GM12878 (cell line): ENCODE results near the gene TULP4. TPM values are rescaled to one million over a fixed set of nuclear protein-coding genes. Genes with fewer than 3 reads are reported as not detected.

ENCODE experiments used
- ATAC-seq: fragments of 200-7000 bp; cut with Tn5 transposase; 3 replicates; pipeline ENCODE4 v1.9.1; 2020; ENCODE audit warnings: mild to moderate bottlenecking, moderate library complexity
- BruUV-seq: library from RNA; stranded (reverse); fragments of 400-500 nt; replicated peaks from 2 replicates; lab custom pipeline; 2021; lab: Mats Ljungman, UMichigan
- CTCF ChIA-PET: fragments of 300-600 bp; sonication (Branson Sonifier 250); formaldehyde crosslinking; extraction: SDS; loops from one replicate; lab custom pipeline; 2021; ENCODE audit warnings: inconsistent platforms; lab: Yijun Ruan, JAX
- POLR2A ChIA-PET: fragments of 350-600 bp; formaldehyde crosslinking; extraction: SDS; loops from one replicate; lab custom pipeline; 2021; ENCODE audit warnings: inconsistent platforms; lab: Charles Lee
- RAD21 ChIA-PET: fragments of 300-600 bp; sonication (Branson Sonifier 250); formaldehyde crosslinking; loops from one replicate; lab custom pipeline; 2023; ENCODE audit warnings: antibody characterized with exemption; ENCODE audit not compliant: unreplicated experiment; lab: Charles Lee
- SMC1A ChIA-PET: fragments of 300-600 bp; sonication (Branson Sonifier 250); formaldehyde crosslinking; loops from one replicate; lab custom pipeline; 2023; ENCODE audit not compliant: unreplicated experiment, uncharacterized antibody; lab: Charles Lee
- DNase-seq: peaks from one replicate; pipeline ENCODE4 v3.0.0-alpha.2; 2011; ENCODE audit warnings: low read depth, low spot score
- FAIRE-seq: peaks from 3 replicates; lab custom pipeline; 2011; peaks lifted over from hg19 to GRCh38; lab: Jason Lieb, UNC
- H2AFZ ChIP-seq: 2 replicates; pipeline ENCODE4 v1.6.0; 2011; ENCODE audit warnings: low read depth, low read length, control low read depth; ENCODE audit not compliant: control insufficient read depth
- H3K27ac ChIP-seq: 2 replicates; pipeline ENCODE4 v1.5.1; 2011; ENCODE audit warnings: control low read depth; ENCODE audit not compliant: control insufficient read depth, insufficient read depth
- H3K27me3 ChIP-seq, 2 experiments: replicated peaks in 1 of 2; 2 replicates each; pipeline versions ENCODE4 v1.6.0 to v1.6.1; 2011; ENCODE audit warnings: low read length in 1 of 2; ENCODE audit not compliant: control insufficient read depth in 2 of 2, insufficient read depth in 2 of 2
- H3K36me3 ChIP-seq, 2 experiments: 2 replicates each; pipeline ENCODE4 v1.5.1; 2011; ENCODE audit warnings: low read length in 1 of 2; ENCODE audit not compliant: control insufficient read depth in 2 of 2, insufficient read depth in 2 of 2
- H3K4me1 ChIP-seq: 2 replicates; pipeline ENCODE4 v1.6.1; 2011; ENCODE audit warnings: mild to moderate bottlenecking, low read length, moderate library complexity, mixed read lengths; ENCODE audit not compliant: control insufficient read depth, insufficient read depth
- H3K4me2 ChIP-seq: 2 replicates; pipeline ENCODE4 v1.6.0; 2011; ENCODE audit warnings: control low read depth; ENCODE audit not compliant: control insufficient read depth, insufficient read depth
- H3K4me3 ChIP-seq: fragments of 200-600 bp; sonication (generic); 2 replicates; pipeline ENCODE4 v1.5.1; 2016
- H3K79me2 ChIP-seq: 2 replicates; pipeline ENCODE4 v1.6.0; 2011; ENCODE audit warnings: low read length; ENCODE audit not compliant: control insufficient read depth, insufficient read depth
- H3K9ac ChIP-seq: 2 replicates; pipeline ENCODE4 v1.8.0; 2011; ENCODE audit warnings: low read length, control low read depth, mixed read lengths; ENCODE audit not compliant: control insufficient read depth, insufficient read depth
- H3K9me3 ChIP-seq: replicated peaks from 3 replicates; pipeline ENCODE4 v1.5.1; 2011; ENCODE audit warnings: mild to moderate bottlenecking, low read length; ENCODE audit not compliant: control insufficient read depth, insufficient read depth
- H4K20me1 ChIP-seq: 2 replicates; pipeline ENCODE4 v1.6.0; 2011; ENCODE audit not compliant: control insufficient read depth, insufficient read depth
- ASH2L ChIP-seq: fragments of 300-600, 200-600 bp; sonication (generic); IDR thresholded peaks from 2 replicates; pipeline ENCODE4 v1.6.1; 2017; ENCODE audit warnings: low read depth, mild to moderate bottlenecking, borderline replicate concordance
- ATF3 ChIP-seq: IDR thresholded peaks from 2 replicates; pipeline ENCODE4 v1.6.1; 2011; ENCODE audit warnings: low read depth, mild to moderate bottlenecking, low read length, moderate library complexity, borderline replicate concordance; ENCODE audit errors: extremely low read depth
- CREM ChIP-seq: IDR thresholded peaks from 2 replicates; pipeline ENCODE4 v1.6.1; 2014; ENCODE audit warnings: antibody characterized with exemption, low read depth
- E2F4 ChIP-seq: IDR thresholded peaks from 2 replicates; pipeline ENCODE4 v1.6.1; 2012; ENCODE audit warnings: low read depth, low read length, improper control_type of control experiment
- EZH2 ChIP-seq: IDR thresholded peaks from 2 replicates; pipeline ENCODE4 v1.6.1; 2012; ENCODE audit warnings: low read depth, mild to moderate bottlenecking, control low read depth, inconsistent platforms, low read length, borderline replicate concordance; ENCODE audit not compliant: control insufficient read depth
- FOXM1 ChIP-seq: IDR thresholded peaks from 2 replicates; pipeline ENCODE4 v1.6.1; 2012; ENCODE audit warnings: low read depth, mild to moderate bottlenecking, inconsistent platforms, low read length, moderate library complexity
- GABPA ChIP-seq: IDR thresholded peaks from 2 replicates; pipeline ENCODE4 v1.6.1; 2014; ENCODE audit warnings: antibody characterized with exemption, low read depth, mild to moderate bottlenecking, inconsistent platforms
- IKZF1 ChIP-seq: fragments of 450-650 bp; conservative IDR thresholded peaks from 2 replicates; pipeline ENCODE4 v1.6.1; 2017; ENCODE audit warnings: antibody characterized with exemption, mild to moderate bottlenecking
- MEF2B ChIP-seq: fragments of 450-650 bp; IDR thresholded peaks from 2 replicates; pipeline ENCODE4 v1.6.1; 2018; ENCODE audit warnings: mild to moderate bottlenecking, moderate library complexity; ENCODE audit not compliant: partially characterized antibody, poor library complexity, severe bottlenecking
- MYC ChIP-seq: IDR thresholded peaks from 2 replicates; pipeline ENCODE4 v1.6.1; 2011; ENCODE audit warnings: mild to moderate bottlenecking, low read length, moderate library complexity, inconsistent platforms; ENCODE audit not compliant: insufficient read depth, insufficient replicate concordance, insufficient read length, severe bottlenecking
- NRF1 ChIP-seq: conservative IDR thresholded peaks from 2 replicates; pipeline ENCODE4 v1.6.1; 2011; ENCODE audit warnings: mild to moderate bottlenecking, low read depth, low read length, improper control_type of control experiment
- PKNOX1 ChIP-seq: fragments of 450-650 bp; IDR thresholded peaks from 2 replicates; pipeline ENCODE4 v1.6.1; 2016; ENCODE audit warnings: mild to moderate bottlenecking
- RELB ChIP-seq: fragments of 450-650 bp; IDR thresholded peaks from 2 replicates; pipeline ENCODE4 v1.6.1; 2017; ENCODE audit warnings: low read depth, mild to moderate bottlenecking, moderate library complexity
- SUPT20H ChIP-seq: IDR thresholded peaks from 2 replicates; pipeline ENCODE4 v1.6.1; 2011; ENCODE audit warnings: low read depth, mild to moderate bottlenecking, low read length, moderate library complexity, borderline replicate concordance; ENCODE audit not compliant: control insufficient read depth
- TAF1 ChIP-seq: IDR thresholded peaks from 2 replicates; pipeline ENCODE4 v1.6.1; 2011; ENCODE audit warnings: mild to moderate bottlenecking, low read depth, low read length, borderline replicate concordance
- TCF3 ChIP-seq: IDR thresholded peaks from 2 replicates; pipeline ENCODE4 v1.6.1; 2012; ENCODE audit warnings: low read depth, mild to moderate bottlenecking, low read length, borderline replicate concordance; ENCODE audit not compliant: insufficient read depth
- WRNIP1 ChIP-seq: IDR thresholded peaks from 2 replicates; pipeline ENCODE4 v1.6.1; 2011; ENCODE audit warnings: low read depth, low read length, improper control_type of control experiment, borderline replicate concordance
- WGBS: methylation state at CpG from one replicate; pipeline ENCODE4 v1.1.6; 2016; ENCODE audit warnings: low lambda C conversion rate; ENCODE audit not compliant: insufficient replicate concordance, insufficient coverage; ENCODE audit errors: missing lambda C conversion rate; 5-methylcytosine and 5-hydroxymethylcytosine counted together
- in situ Hi-C: fragments of 300-500 bp; cut with MboI; formaldehyde crosslinking; loops from 9 replicates; pipeline ENCODE4 v1.14.3; 2018; ENCODE audit warnings: mixed read lengths
- intact Hi-C: fragments of 100-400 bp; cut with micrococcal nuclease; formaldehyde crosslinking; loops from one replicate; pipeline ENCODE4 v1.14.2; 2022; ENCODE audit not compliant: unreplicated experiment
- polyA plus RNA-seq, 11 experiments: library from polyadenylated mRNA; depleted of rRNA in 4 of 11; unstranded in 6 of 11; stranded (reverse) in 5 of 11; fragments of >200 nt; fragmentation: Nextera tagmentation in 4 of 11; fragmentation: Illumina TruSeq in 1 of 11; extraction: Ambion mirVana in 4 of 11; extraction: Trizol in 1 of 11; gene quantifications; 1 replicate in 1 of 11; 2 replicates in 10 of 11; pipeline versions ENCODE4 v1.2.1 to v1.2.3, GENCODE V29; 2011 to 2016; ENCODE audit warnings: inconsistent platforms in 2 of 11, missing spikeins in 2 of 11, low read depth in 1 of 11
- total RNA-seq, 4 experiments: library from RNA; depleted of rRNA in 3 of 4; stranded (reverse); fragments of >200 nt in 3 of 4; fragmentation: Illumina TruSeq in 1 of 4; extraction: Trizol in 1 of 4; gene quantifications; 2 replicates each; pipeline versions ENCODE4 v1.2.1 to v1.2.3, GENCODE V29; 2013 to 2021

Gene TULP4
- total and polyA plus RNA-seq, 10 of the 15 experiments (the other 5 are each of a cell fraction or from before 2014, with no cell fraction given) = 0.73 to 31.8 (median 14.0) TPM

GRCh38 chr6:158330016-158330415 is 17.8 kb downstream of the TULP4 start:
- Histone ChIP-seq H3K27ac (no peak overlapping the region), H3K9ac (no peak overlapping the region), H3K36me3 (no peaks in the 10 kb centered on the region; a peak in 1 of 4 replicates), H3K4me1 (peaks cover 13% of the 10 kb centered on the region), H3K27me3 (no peaks in the 10 kb centered on the region), H2AFZ (no peak overlapping the region), H3K79me2 (peaks cover 5% of the 10 kb centered on the region), H4K20me1 (no peaks in the 10 kb centered on the region), H3K4me3 (no peak overlapping the region), H3K9me3 (peaks cover 1% of the 10 kb centered on the region; the same call in 2 of the 3 replicates), H3K4me2 (no peak overlapping the region)
- FAIRE-seq (no peak), ATAC-seq (no peak), DNase-seq (no peak)
- ChIA-PET RAD21 (interaction anchor here (3.0 kb wide), 1 partner anchor 26 kb away, joined by 16 read pairs; no protein-coding TSS in a partner anchor), POLR2A (no interaction called here), SMC1A (interaction anchor here (0.6 to 1.4 kb wide), 8 partner anchors 35 to 275 kb away, joined by 3 to 5 read pairs (median 3); partner anchors contain the start of gene TMEM181), CTCF (interaction anchor here (1.1 to 1.3 kb wide), 2 partner anchors 11 to 22 kb away, joined by 3 to 5 read pairs; no protein-coding TSS in a partner anchor)
- in situ Hi-C loops (no loop called here), intact Hi-C loops (no loop called here)
- 71% methylated on average over 2 of the region's 2 CpGs for WGBS
- BruUV-seq = no TSS peak
- no peak for TF ChIP-seq GABPA
- TF ChIP-seq ASH2L = no peak
- TF ChIP-seq IKZF1 = no peak
- no peak for TF ChIP-seq CREM
- no peak for TF ChIP-seq ATF3
- TF ChIP-seq RELB = no peak
- TF ChIP-seq PKNOX1 = no peak
- TF ChIP-seq EZH2 = no peak
- no peak for TF ChIP-seq MYC
- no peak for TF ChIP-seq MEF2B
- TF ChIP-seq WRNIP1 = no peak
- no peak for TF ChIP-seq SUPT20H
- no peak for TF ChIP-seq TCF3
- no peak for TF ChIP-seq NRF1
- no peak for TF ChIP-seq FOXM1
- no peak for TF ChIP-seq E2F4
- TF ChIP-seq TAF1 = no peak
